HepG2 (cell line): ENCODE measurements around the gene EXOC6B. TPM values are rescaled to one million over a fixed set of nuclear protein-coding genes. Genes with fewer than 3 reads are reported as not detected.
A peak's percentile ranks its signal among the peaks of the same experiment; 100 is the strongest.

Experiments used
- FOXP1 ChIP-seq, 2 experiments: fragments of 450-650 bp in 1 of 2; IDR thresholded peaks; 2 replicates each; pipeline ENCODE4 v1.6.1; 2017 to 2018; ENCODE audit warnings: antibody characterized with exemption in 1 of 2
- GTF3A ChIP-seq: sonication (generic); formaldehyde crosslinking; conservative IDR thresholded peaks from 2 replicates; pipeline ENCODE4 v1.4.0; 2020; ENCODE audit warnings: mild to moderate bottlenecking, missing genetic modification reagents
- KDM3A ChIP-seq: IDR thresholded peaks from 2 replicates; pipeline ENCODE4 v1.6.1; 2018; ENCODE audit warnings: low read depth, missing compliant biosample characterization
- NFE2 ChIP-seq: sonication (generic); formaldehyde crosslinking; IDR thresholded peaks from 2 replicates; pipeline ENCODE4 v1.4.0; 2020; ENCODE audit warnings: missing genetic modification reagents
- POLR2AphosphoS2 ChIP-seq: IDR thresholded peaks from 2 replicates; pipeline ENCODE4 v1.6.1; 2011; ENCODE audit warnings: low read depth, low read length, improper control_type of control experiment
- SIX1 ChIP-seq: sonication (generic); formaldehyde crosslinking; IDR thresholded peaks from 2 replicates; pipeline ENCODE4 v1.4.0; 2020; ENCODE audit warnings: missing genetic modification reagents, borderline replicate concordance
- SIX4 ChIP-seq: sonication (generic); formaldehyde crosslinking; IDR thresholded peaks from 2 replicates; pipeline ENCODE4 v1.4.0; 2020; ENCODE audit warnings: missing genetic modification reagents
- SNRNP70 ChIP-seq: fragments of 200-400 bp; formaldehyde crosslinking; IDR thresholded peaks from 2 replicates; pipeline ENCODE4 v1.6.1; 2017; ENCODE audit warnings: mild to moderate bottlenecking, low read depth, low read length, moderate library complexity
- ZNF230 ChIP-seq: sonication (generic); formaldehyde crosslinking; IDR thresholded peaks from 2 replicates; pipeline ENCODE4 v1.4.0; 2020; ENCODE audit warnings: mild to moderate bottlenecking, missing genetic modification reagents
- ZNF264 ChIP-seq: sonication (generic); formaldehyde crosslinking; IDR thresholded peaks from 2 replicates; pipeline ENCODE4 v1.4.0; 2020; ENCODE audit warnings: missing genetic modification reagents
- ZNF33B ChIP-seq: sonication (generic); formaldehyde crosslinking; IDR thresholded peaks from 2 replicates; pipeline ENCODE4 v1.5.1; 2020; ENCODE audit warnings: mild to moderate bottlenecking, missing genetic modification reagents
- ZNF441 ChIP-seq: sonication (generic); formaldehyde crosslinking; IDR thresholded peaks from 2 replicates; pipeline ENCODE4 v1.7.0; 2021; ENCODE audit warnings: missing genetic modification reagents, borderline replicate concordance
- ZNF558 ChIP-seq: sonication (generic); formaldehyde crosslinking; IDR thresholded peaks from 2 replicates; pipeline ENCODE4 v1.9.0; 2022; ENCODE audit warnings: mild to moderate bottlenecking, missing genetic modification reagents, borderline replicate concordance
- ZNF564 ChIP-seq: sonication (generic); formaldehyde crosslinking; IDR thresholded peaks from 2 replicates; pipeline ENCODE4 v1.8.1; 2023; ENCODE audit warnings: mild to moderate bottlenecking, missing genetic modification reagents
- ZNF572 ChIP-seq: sonication (generic); formaldehyde crosslinking; IDR thresholded peaks from 2 replicates; pipeline ENCODE4 v1.5.1; 2020; ENCODE audit warnings: mild to moderate bottlenecking, missing genetic modification reagents
- ZNF577 ChIP-seq: sonication (generic); formaldehyde crosslinking; IDR thresholded peaks from 2 replicates; pipeline ENCODE4 v1.4.0; 2020; ENCODE audit warnings: mild to moderate bottlenecking, low read depth, missing genetic modification reagents, borderline replicate concordance
- ZNF761 ChIP-seq: sonication (generic); formaldehyde crosslinking; conservative IDR thresholded peaks from 2 replicates; pipeline ENCODE4 v1.4.0; 2020; ENCODE audit warnings: mild to moderate bottlenecking, missing genetic modification reagents
- ZSCAN20 ChIP-seq: sonication (generic); formaldehyde crosslinking; IDR thresholded peaks from 2 replicates; pipeline ENCODE4 v1.4.0; 2020; ENCODE audit warnings: missing genetic modification reagents, mild to moderate bottlenecking, borderline replicate concordance
- polyA plus RNA-seq, 8 experiments: library from polyadenylated mRNA; depleted of rRNA in 3 of 8; stranded (reverse) in 7 of 8; unstranded in 1 of 8; fragments of >200 nt; fragmentation: Illumina TruSeq in 4 of 8; extraction: Trizol in 4 of 8; gene quantifications; 2 replicates each; pipeline versions ENCODE4 v1.2.1 to v1.2.3, GENCODE V29; 2011 to 2016; ENCODE audit warnings: low read depth in 4 of 8, missing spikeins in 1 of 8, mixed read lengths in 1 of 8; ENCODE audit not compliant: insufficient read depth in 1 of 8
- total RNA-seq, 5 experiments: library from RNA; depleted of rRNA; stranded (reverse); fragments of >200 nt; fragmentation: Illumina TruSeq; extraction: Trizol; gene quantifications; 2 replicates each; pipeline ENCODE4 v1.2.3, GENCODE V29; 2016; ENCODE audit warnings: low read depth in 1 of 5
- TF ChIP-seq, protein P1 (sequence below): sonication (generic); formaldehyde crosslinking; IDR thresholded peaks from 2 replicates; pipeline ENCODE4 v1.4.0; 2020; ENCODE audit warnings: missing genetic modification reagents

EXOC6B gene
- total and polyA plus RNA-seq, 2 of the 13 experiments (the other 11 are each of a cell fraction or from before 2014, with no cell fraction given) = 9.1 to 15.9 TPM

DNA sequence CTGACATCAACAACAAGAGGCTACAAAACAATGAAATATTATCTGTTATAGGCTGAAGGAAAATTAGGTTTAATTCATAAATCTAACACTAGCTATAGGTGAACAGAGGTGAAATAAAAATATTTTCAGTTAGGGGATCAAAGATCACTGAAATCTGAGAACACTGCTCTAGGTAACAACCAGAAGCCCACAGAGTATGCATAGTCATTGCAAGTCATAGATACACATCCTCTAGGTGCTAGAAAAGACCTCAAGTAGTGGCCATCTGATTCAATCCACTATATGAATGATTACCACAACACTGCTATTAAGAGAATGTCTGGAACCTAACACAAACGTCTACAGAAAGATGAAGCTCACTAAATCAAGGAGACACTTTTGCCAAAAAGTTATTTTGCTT, 413.6 kb downstream of the EXOC6B start (continued):
- TF ChIP-seq NFE2 (CRISPR knock-in tag) = 0 out of 2 replicates have a peak, but pooled peaks have one; percentile 36
- TF ChIP-seq ZNF33B = no peak
- TF ChIP-seq FOXP1 (IDR thresholded peaks at IDR 0.05) = no peak
- no peak for TF ChIP-seq FOXP1 (CRISPR knock-in tag; IDR thresholded peaks at IDR 0.05)
- TF ChIP-seq, protein P1, sequence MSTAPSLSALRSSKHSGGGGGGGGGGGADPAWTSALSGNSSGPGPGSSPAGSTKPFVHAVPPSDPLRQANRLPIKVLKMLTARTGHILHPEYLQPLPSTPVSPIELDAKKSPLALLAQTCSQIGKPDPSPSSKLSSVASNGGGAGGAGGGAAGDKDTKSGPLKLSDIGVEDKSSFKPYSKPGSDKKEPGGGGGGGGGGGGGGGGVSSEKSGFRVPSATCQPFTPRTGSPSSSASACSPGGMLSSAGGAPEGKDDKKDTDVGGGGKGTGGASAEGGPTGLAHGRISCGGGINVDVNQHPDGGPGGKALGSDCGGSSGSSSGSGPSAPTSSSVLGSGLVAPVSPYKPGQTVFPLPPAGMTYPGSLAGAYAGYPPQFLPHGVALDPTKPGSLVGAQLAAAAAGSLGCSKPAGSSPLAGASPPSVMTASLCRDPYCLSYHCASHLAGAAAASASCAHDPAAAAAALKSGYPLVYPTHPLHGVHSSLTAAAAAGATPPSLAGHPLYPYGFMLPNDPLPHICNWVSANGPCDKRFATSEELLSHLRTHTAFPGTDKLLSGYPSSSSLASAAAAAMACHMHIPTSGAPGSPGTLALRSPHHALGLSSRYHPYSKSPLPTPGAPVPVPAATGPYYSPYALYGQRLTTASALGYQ = no peak
- no peak for TF ChIP-seq GTF3A (CRISPR knock-in tag)
- no peak for TF ChIP-seq ZNF577 (CRISPR knock-in tag)
- TF ChIP-seq ZNF761 = no peak
- no peak for TF ChIP-seq ZNF264 (CRISPR knock-in tag)
- TF ChIP-seq ZNF558 (CRISPR knock-in tag) = no peak
- TF ChIP-seq ZNF572 (CRISPR knock-in tag) = no peak
- TF ChIP-seq ZNF230 (CRISPR knock-in tag) = no peak
- no peak for TF ChIP-seq ZSCAN20 (CRISPR knock-in tag)
- TF ChIP-seq SIX1 (CRISPR knock-in tag) = peak; percentile 62; the same call in 1 of the 2 replicates
- no peak for TF ChIP-seq POLR2AphosphoS2
- no peak for TF ChIP-seq ZNF441 (CRISPR knock-in tag)
- TF ChIP-seq ZNF564 = no peak
- TF ChIP-seq SNRNP70 = no peak
- no peak for TF ChIP-seq KDM3A
- peak; percentile 82; the same call in 1 of the 2 replicates for TF ChIP-seq SIX4 (CRISPR knock-in tag)
